Mesothelial cell of epicardium (in vitro differentiated cells): Measurements from ENCODE around the gene NTRK1. TPM values are rescaled to one million over a fixed set of nuclear protein-coding genes. Genes with fewer than 3 reads are reported as not detected.

Source experiments
- DNase-seq, 2 experiments: peaks; one replicate each; pipeline ENCODE4 v3.0.0; 2021; ENCODE audit warnings: low spot score in 2 of 2; ENCODE audit not compliant: unreplicated experiment in 2 of 2
- H3K27ac Mint-ChIP-seq: 2 replicates; pipeline ENCODE4 v1.8.0; 2021; ENCODE audit warnings: mixed read lengths
- H3K27me3 Mint-ChIP-seq: 2 replicates; pipeline ENCODE4 v1.8.0; 2021; ENCODE audit warnings: low read depth, mixed read lengths
- H3K36me3 Mint-ChIP-seq: 2 replicates; pipeline ENCODE4 v1.8.0; 2021; ENCODE audit warnings: mixed read lengths
- H3K4me1 Mint-ChIP-seq: 2 replicates; pipeline ENCODE4 v1.8.0; 2021; ENCODE audit warnings: mixed read lengths
- H3K4me3 Mint-ChIP-seq: 2 replicates; pipeline ENCODE4 v1.8.0; 2021; ENCODE audit warnings: mild to moderate bottlenecking, moderate library complexity, mixed read lengths
- H3K9me3 Mint-ChIP-seq: 2 replicates; pipeline ENCODE4 v1.8.0; 2021; ENCODE audit warnings: mixed read lengths
- CTCF ChIP-seq: fragments of 200-600 bp; sonication (generic); IDR thresholded peaks from one replicate; pipeline ENCODE4 v1.5.0; 2021; ENCODE audit warnings: antibody characterized with exemption; ENCODE audit not compliant: unreplicated experiment
- total RNA-seq: library from RNA; stranded (reverse); gene quantifications from 3 replicates; pipeline ENCODE4 v1.2.1, GENCODE V29; 2021

NTRK1 gene
- total RNA-seq, 1 donor from 2014 or later: 1.2 TPM

GRCh38 chr1:156844102-156844501 lies 16.6 kb upstream of the NTRK1 start:
- H3K9me3 Mint-ChIP-seq: no peaks in the 10 kb centered on the region
- H3K4me1 Mint-ChIP-seq: peaks cover 14% of the 10 kb centered on the region
- H3K27ac Mint-ChIP-seq: no peak overlapping the region
- DNase-seq: no peak
- no peak overlapping the region for H3K4me3 Mint-ChIP-seq
- peaks cover 91% of the 10 kb centered on the region for H3K27me3 Mint-ChIP-seq
- H3K36me3 Mint-ChIP-seq: no peaks in the 10 kb centered on the region
- TF ChIP-seq CTCF: no peak

GRCh38 chr1:156844638-156845037 lies 16.0 kb upstream of the NTRK1 start:
- Mint-ChIP-seq H3K27ac (no peak overlapping the region), H3K9me3 (no peaks in the 10 kb centered on the region), H3K4me3 (peak overlapping the region; percentile 13), H3K36me3 (no peaks in the 10 kb centered on the region), H3K4me1 (peaks cover 15% of the 10 kb centered on the region), H3K27me3 (peaks cover 94% of the 10 kb centered on the region)
- no peak for DNase-seq
- TF ChIP-seq CTCF: no peak

GRCh38 chr1:156845055-156845952 lies 15.4 kb upstream of the NTRK1 start:
- peak overlapping the region; percentile 53 for H3K4me3 Mint-ChIP-seq
- TF ChIP-seq CTCF: no peak

GRCh38 chr1:156845953-156846545 lies 14.6 kb upstream of the NTRK1 start:
- H3K4me1 Mint-ChIP-seq: peaks cover 15% of the 10 kb centered on the region
- H3K4me3 Mint-ChIP-seq: no peak overlapping the region
- H3K27ac Mint-ChIP-seq: no peak overlapping the region
- peaks cover 94% of the 10 kb centered on the region for H3K27me3 Mint-ChIP-seq
- no peaks in the 10 kb centered on the region for H3K36me3 Mint-ChIP-seq
- no peak for DNase-seq
- no peak for TF ChIP-seq CTCF
- no peaks in the 10 kb centered on the region for H3K9me3 Mint-ChIP-seq

More at GRCh38 chr1:156845055-156845952, 15.4 kb upstream of the NTRK1 start:
- Mint-ChIP-seq H3K4me1 (peaks cover 15% of the 10 kb centered on the region), H3K36me3 (no peaks in the 10 kb centered on the region), H3K9me3 (no peaks in the 10 kb centered on the region), H3K27ac (no peak overlapping the region), H3K27me3 (peaks cover 98% of the 10 kb centered on the region)
- no peak for DNase-seq

- peaks cover 94% of the 10 kb centered on the region for H3K27me3 Mint-ChIP-seq
- no peak overlapping the region for H3K4me3 Mint-ChIP-seq
- no peak for DNase-seq
- H3K9me3 Mint-ChIP-seq: no peaks in the 10 kb centered on the region
- no peak for TF ChIP-seq CTCF
- H3K27ac Mint-ChIP-seq: no peak overlapping the region
- peaks cover 15% of the 10 kb centered on the region for H3K4me1 Mint-ChIP-seq
- no peaks in the 10 kb centered on the region for H3K36me3 Mint-ChIP-seq
Observed at GRCh38 chr1:156846643-156847042, 14.0 kb upstream of the NTRK1 start.
